IPS DF 6.9 (cell line): ENCODE data around the gene HOXA10.

Experiments used
- DNase-seq: peaks from one replicate; pipeline ENCODE4 v3.0.0-alpha.2; 2013; ENCODE audit warnings: low read depth, low spot score
- H3K27ac ChIP-seq: one replicate; pipeline ENCODE4 v1.5.1; 2013; ENCODE audit warnings: low read length, control low read depth
- H3K27me3 ChIP-seq: 2 replicates; pipeline ENCODE4 v1.6.1; 2013; ENCODE audit warnings: mild to moderate bottlenecking, low read length; ENCODE audit not compliant: control insufficient read depth, insufficient read depth
- H3K36me3 ChIP-seq: 2 replicates; pipeline ENCODE4 v1.6.1; 2013; ENCODE audit warnings: low read length; ENCODE audit not compliant: control insufficient read depth, insufficient read depth
- H3K4me1 ChIP-seq: 2 replicates; pipeline ENCODE4 v1.6.1; 2013; ENCODE audit warnings: low read length; ENCODE audit not compliant: control insufficient read depth, insufficient read depth
- H3K4me3 ChIP-seq: 2 replicates; pipeline ENCODE4 v1.5.1; 2013; ENCODE audit warnings: mild to moderate bottlenecking, low read length
- H3K9me3 ChIP-seq: 2 replicates; pipeline ENCODE4 v1.6.1; 2013; ENCODE audit warnings: low read length, inconsistent platforms; ENCODE audit not compliant: control insufficient read depth, insufficient read depth
- WGBS: extraction: QIAGEN DNeasy Blood & Tissue Kit; methylation state at CpG from one replicate; pipeline ENCODE4 v1.1.7; 2013; ENCODE audit warnings: mixed read lengths, missing lambda C conversion rate; ENCODE audit not compliant: insufficient read length, insufficient coverage; 5-methylcytosine and 5-hydroxymethylcytosine counted together

HOXA10 gene

DNA sequence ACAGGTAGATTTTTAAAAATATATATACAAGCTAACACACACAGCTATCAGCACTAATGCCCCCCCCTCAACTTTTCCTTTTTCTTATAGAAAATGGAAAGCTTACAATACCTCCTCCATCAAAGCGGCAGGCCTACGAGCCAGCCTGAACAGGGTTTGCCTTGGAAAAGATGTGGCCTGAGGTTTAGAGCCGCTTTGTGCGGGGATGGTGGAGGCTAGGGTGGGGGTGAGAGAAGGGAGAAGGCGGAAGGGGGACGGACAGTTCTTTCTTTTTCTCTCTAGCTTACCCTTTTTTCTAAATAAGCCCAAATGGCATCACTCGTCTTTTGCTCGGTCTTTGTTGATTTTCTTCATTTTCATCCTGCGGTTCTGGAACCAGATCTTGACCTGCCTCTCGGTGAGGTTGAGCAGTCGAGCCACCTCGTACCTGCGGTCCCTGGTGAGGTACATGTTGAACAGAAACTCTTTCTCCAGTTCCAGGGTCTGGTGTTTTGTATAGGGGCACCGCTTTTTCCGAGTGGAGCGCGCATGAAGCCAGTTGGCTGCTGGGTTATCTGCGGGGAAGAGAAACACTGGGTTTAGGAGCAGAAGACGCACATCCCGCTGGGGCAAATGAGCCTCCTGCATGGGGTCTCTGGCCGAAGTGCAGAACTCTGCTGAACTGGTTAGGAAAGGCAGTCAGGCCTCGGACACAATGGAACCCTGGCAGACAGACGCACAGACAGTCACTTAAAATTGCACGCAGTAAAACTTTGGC, 10.7 kb downstream of the HOXA10 start:
- Histone ChIP-seq H3K36me3 (no peaks in the 10 kb centered on the region; the same call in 1 of the 2 replicates), H3K27me3 (peaks cover 96% of the 10 kb centered on the region), H3K4me1 (no peaks in the 10 kb centered on the region), H3K27ac (no peak overlapping the region), H3K9me3 (no peaks in the 10 kb centered on the region), H3K4me3 (no peak overlapping the region)
- DNase-seq: no peak
- no CpG with 5 or more reads among the region's 24 CpGs for WGBS

DNA sequence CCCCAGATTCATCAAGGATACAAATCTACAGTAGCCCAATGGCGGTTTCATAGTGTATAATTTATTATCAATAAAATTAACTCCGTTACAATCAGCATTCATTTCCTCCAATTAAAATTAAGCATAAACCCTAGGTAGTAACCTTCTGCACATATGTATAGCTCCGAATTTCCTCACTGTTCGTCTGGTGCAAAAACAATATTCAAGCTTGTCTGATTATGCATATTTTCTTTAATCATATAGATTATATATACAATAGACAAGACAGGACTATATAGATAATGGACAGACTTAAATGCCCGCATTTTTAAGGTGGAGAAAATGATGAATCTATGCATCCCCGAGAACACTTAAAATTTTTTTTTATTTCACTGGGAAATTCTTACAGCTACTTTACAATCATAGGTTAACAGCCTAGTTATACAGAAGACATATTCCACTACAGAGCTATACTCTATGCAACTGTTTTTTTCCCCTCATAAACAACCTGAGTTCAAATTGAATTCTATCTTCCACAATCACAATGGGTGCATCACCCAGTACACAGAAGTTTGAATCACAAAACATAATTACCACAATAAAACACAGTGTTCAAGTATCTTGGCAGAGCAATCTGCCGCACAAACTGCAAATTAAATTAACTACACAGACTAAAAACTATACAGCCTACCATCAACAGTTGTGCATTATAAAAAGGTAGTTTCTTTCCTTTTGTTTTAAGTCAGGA, 11.4 kb downstream of the HOXA10 start:
- H3K27me3 ChIP-seq: peaks cover 96% of the 10 kb centered on the region
- WGBS: no CpG with 5 or more reads among the region's 7 CpGs

DNA sequence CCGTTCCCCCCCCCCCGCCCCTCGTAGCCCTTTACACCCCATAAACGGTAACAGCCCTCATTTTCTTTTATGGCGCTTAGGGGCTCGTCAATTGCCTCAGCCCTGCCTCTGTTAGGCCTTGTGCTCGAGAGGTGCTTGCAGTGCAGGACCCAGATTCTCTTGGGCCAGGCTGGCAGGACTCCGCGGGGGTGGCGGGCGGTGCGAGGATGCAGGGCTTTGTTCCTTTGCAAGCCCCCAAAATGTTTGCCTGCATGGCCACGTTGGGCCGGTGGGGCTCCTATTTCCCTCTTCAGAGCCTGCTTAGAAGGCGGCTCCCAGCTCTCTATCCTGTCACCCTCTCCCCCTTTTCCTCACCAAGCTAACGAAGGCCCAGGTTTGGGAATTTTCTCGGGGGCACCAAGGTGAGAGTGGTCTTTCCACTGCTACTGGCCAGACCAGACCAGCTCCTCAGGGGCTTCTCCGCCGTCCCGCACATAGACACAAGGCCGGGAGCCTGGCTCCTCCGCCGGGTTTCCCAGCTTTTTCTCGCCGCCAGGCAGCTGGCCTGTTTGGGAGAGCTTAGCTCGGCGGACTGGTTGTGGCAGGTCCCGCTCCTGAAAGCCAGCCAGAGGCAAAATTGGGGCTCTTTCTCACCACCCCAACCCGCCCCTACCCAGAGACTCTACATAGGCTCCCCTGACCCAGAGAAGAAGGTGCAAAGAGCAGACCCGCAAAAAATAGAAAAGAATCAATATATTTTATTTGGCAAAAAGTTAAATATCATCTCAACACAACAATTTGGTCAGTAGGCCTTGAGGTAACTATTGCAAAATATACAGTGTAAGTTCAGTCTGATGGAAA, 12.2 kb downstream of the HOXA10 start:
- Histone ChIP-seq H3K4me3 (no peak overlapping the region), H3K36me3 (no peaks in the 10 kb centered on the region; the same call in 1 of the 2 replicates), H3K27ac (no peak overlapping the region), H3K9me3 (no peaks in the 10 kb centered on the region), H3K4me1 (no peaks in the 10 kb centered on the region), H3K27me3 (peaks cover 96% of the 10 kb centered on the region)
- no peak for DNase-seq
- WGBS: no CpG with 5 or more reads among the region's 30 CpGs

More for the DNA sequence above, 11.4 kb downstream of the HOXA10 start:
- no peak for DNase-seq
- Histone ChIP-seq H3K4me3 (no peak overlapping the region), H3K9me3 (no peaks in the 10 kb centered on the region), H3K27ac (no peak overlapping the region), H3K4me1 (no peaks in the 10 kb centered on the region), H3K36me3 (no peaks in the 10 kb centered on the region; the same call in 1 of the 2 replicates)

DNA sequence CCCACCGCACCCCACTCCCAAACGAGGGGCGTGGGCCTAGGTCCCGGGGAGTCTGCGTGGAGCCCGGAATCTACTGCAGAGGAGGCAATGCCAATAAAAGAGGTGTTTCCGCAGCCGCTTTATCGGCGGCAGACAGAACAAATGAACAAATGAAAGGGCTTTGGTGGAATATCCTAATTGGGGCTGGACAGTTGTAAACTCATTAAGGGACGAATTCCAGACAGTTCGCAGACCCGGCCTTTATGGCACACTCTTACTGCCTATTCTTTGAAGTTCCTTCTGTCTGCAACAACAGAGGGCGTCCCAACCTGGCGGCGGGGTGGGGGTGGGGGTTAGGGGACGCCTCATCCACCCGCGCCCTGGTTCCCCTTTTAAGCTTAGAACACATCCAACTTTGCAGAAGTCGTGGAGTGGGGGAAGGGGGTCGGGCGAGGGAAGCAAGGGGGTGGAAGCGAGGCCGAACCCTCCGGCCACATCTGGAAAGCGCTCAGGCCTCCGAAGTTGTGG, 12.9 kb downstream of the HOXA10 start:
- no peaks in the 10 kb centered on the region; the same call in 1 of the 2 replicates for H3K36me3 ChIP-seq
- WGBS: no CpG with 5 or more reads among the region's 27 CpGs
- no peaks in the 10 kb centered on the region for H3K9me3 ChIP-seq
- no peak for DNase-seq
- peaks cover 95% of the 10 kb centered on the region for H3K27me3 ChIP-seq
- H3K4me3 ChIP-seq: no peak overlapping the region
- H3K4me1 ChIP-seq: no peaks in the 10 kb centered on the region
- no peak overlapping the region for H3K27ac ChIP-seq

DNA sequence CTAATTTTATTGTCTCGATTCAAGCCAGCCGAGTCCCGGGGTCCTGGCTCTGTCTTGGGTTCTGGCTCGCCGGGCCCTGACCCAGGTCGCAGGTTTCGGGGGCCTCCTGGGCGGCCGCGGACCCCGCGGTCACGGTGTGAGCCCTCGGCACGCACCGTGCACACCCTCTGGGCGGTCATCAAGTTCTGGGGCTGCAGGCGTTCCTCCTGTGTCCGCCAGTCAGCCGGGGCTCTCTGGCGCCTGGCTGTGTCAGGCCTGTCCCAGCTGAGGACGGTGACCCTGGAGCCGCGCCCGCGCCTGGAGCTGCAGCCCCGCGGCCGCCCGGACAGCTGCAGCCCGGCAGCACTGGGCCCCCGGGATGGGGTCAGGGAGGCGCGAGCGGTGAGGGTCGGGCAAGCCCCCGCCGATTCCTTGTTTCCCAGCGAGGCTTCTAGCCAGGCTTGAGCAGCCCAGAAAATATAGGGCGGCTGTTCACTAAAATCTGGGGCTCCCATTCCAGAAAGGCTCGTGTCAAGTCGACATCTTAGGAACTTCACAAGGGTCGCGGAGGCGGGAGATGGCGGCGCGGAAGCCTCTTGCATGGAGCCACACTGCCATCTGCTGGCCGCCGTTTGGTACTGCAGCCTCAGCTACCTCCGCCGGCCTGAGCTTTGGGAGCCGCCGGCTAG, 13.4 kb downstream of the HOXA10 start:
- peaks cover 3% of the 10 kb centered on the region; the same call in 1 of the 2 replicates for H3K4me1 ChIP-seq
- no peaks in the 10 kb centered on the region; the same call in 1 of the 2 replicates for H3K36me3 ChIP-seq
- peak; percentile 85 for DNase-seq
- H3K27ac ChIP-seq: no peak overlapping the region
- no peaks in the 10 kb centered on the region for H3K9me3 ChIP-seq
- peak overlapping the region; percentile 23; the same call in 1 of the 2 replicates for H3K4me3 ChIP-seq
- WGBS: no CpG with 5 or more reads among the region's 54 CpGs
- H3K27me3 ChIP-seq: peaks cover 95% of the 10 kb centered on the region

DNA sequence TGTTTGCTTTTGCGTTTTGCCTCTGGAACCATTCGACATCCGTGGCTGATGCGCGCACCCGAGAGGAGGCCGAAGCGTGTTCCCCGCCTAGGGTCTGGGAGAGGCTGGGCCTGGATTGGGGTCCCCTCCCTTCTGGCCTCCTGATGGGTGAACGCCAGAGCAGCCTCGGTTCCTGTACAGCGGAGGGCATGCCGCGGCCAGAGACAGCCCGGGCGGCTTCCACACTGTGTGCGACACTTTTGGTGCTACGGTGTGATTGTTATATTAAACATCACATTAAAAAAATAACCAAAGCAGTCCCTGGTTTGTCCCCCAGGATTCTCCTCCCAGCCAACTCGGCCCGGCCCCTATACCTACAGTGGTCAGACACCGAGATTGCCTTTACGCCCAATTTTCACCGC, 14.0 kb downstream of the HOXA10 start:
- Histone ChIP-seq H3K9me3 (no peaks in the 10 kb centered on the region), H3K27me3 (peaks cover 95% of the 10 kb centered on the region), H3K4me3 (no peak overlapping the region), H3K36me3 (no peaks in the 10 kb centered on the region; the same call in 1 of the 2 replicates), H3K27ac (no peak overlapping the region), H3K4me1 (peaks cover 3% of the 10 kb centered on the region; the same call in 1 of the 2 replicates)
- no peak for DNase-seq
- WGBS: no CpG with 5 or more reads among the region's 23 CpGs

DNA sequence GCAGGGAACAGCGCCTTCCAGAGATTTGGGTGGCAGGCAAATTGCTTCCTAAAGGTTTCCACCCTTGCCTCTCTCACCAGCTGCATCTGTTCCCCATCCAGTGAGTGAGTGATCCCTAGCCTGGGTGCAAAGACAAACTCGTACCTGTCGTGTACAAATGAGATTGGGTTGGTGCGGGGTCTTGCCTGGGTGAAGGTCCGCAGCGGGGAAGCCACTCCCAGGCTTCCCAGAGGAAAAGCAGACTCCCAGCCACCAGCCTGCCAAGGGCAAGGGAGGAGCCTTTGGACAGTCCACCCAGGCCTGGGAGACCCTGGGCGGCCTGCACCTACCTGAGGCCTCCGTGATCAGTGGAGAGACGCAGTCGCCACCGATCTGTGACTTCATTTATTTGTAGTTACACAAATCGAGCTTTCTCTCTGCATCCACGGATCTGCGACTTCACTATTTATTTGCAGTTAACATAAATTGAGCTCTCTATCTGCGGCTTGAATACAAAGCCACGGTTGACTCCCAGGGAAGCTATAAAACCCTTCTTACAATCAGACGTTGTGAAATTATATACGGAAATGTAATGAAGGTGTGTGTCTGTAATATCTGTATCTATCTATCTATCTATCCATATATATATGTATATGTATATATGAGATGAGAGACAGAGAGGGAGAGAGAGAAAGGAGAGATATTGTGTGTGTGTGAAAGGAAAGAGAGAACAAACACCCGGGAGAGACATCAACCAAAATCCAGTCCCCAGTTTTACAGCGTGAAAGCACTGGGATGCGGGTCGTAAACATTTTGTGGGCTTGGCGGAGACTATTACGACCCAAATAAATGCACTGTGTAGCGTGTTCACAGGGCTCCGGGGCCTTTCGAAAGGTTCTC, 14.6 kb downstream of the HOXA10 start:
- Histone ChIP-seq H3K27ac (no peak overlapping the region), H3K9me3 (no peaks in the 10 kb centered on the region), H3K4me1 (peaks cover 3% of the 10 kb centered on the region; the same call in 1 of the 2 replicates), H3K36me3 (no peaks in the 10 kb centered on the region), H3K27me3 (peaks cover 95% of the 10 kb centered on the region), H3K4me3 (no peak overlapping the region)
- WGBS: no CpG with 5 or more reads among the region's 27 CpGs
- no peak for DNase-seq

DNA sequence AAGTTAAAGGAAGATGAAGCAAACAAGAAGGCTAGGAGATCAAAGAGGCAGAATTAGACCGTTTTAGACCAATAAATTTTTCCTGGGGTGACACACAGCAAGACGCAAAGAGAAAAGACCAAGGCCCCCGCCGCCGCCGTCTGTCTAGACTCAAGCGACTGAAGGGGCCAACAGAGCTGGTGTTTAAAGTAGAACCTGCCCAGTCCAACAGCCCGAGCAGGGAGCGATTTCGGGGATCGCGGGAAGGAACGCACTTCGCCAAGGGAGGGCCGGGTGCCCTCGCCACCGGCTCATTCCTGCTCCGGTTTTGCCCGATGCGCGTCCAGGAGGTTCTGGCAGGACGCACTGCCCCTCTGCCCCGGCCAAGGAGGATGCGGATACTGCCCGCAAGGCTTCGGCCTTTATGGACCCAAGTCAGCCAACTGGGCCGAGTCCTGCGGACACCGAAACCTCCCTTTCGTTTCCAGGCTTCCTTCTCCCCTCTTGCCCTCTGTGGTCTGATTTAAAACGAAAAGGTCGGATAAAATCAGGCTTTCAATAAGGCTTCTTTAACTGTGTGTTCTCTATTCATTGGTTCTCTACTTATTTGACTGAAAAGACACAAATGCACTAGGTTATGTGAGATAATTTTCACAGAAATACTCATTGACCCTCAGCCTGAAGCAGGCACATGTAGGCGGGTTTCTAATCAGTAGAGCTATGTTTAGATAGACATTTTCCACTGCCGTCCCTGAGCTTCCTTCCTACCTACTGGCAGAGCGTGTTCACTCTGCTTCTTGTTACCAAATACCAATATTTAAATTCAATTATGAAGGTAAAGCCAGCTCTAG, 15.5 kb downstream of the HOXA10 start:
- DNase-seq: no peak
- no peaks in the 10 kb centered on the region for H3K36me3 ChIP-seq
- H3K4me1 ChIP-seq: peaks cover 3% of the 10 kb centered on the region; the same call in 1 of the 2 replicates
- peaks cover 95% of the 10 kb centered on the region for H3K27me3 ChIP-seq
- no peaks in the 10 kb centered on the region for H3K9me3 ChIP-seq
- H3K27ac ChIP-seq: no peak overlapping the region
- H3K4me3 ChIP-seq: no peak overlapping the region
- no CpG with 5 or more reads among the region's 35 CpGs for WGBS
